ENCODE data around the gene ADAMTS17.

Gene ADAMTS17

DNA sequence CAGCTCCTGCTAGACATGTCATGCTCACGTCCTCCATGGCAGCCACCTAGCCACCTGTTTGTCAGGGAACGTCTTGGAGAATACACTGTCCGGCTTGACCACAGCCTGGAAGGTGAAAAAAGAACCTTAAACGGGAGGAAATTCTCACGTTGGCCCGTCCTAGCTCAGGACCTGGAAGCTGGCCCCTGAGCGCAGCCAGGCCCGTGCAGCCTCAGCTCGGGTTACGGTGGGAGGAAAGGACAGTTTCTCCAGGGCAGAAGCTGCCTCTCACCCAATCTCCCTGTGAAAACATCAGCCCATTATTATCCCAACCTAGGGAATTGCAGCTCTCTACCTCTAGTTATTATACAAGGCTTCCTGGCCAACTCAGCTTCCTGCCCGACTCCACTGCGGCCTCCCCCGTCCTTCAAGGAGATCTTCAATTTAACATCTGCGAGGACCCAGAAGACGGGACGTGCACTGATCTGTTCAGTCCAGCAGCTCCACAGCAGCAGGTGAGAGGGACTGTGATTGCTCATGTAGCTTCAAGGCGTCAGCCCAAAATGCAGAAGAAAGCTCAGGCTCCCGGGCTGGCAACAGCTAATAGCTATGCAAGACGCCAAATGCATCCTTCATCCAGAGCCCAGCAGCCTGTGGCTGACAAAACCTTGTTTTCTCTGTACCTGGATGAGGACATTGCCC, 84.7 kb downstream of the ADAMTS17 start:
- no peak for DNase-seq
- in situ Hi-C loops (cut with HindIII; ENCODE audit: low pct_ligation_motif_present, low pct_unique_long_range_greater_than_20kb, low sequenced_read_pairs), result no loop called here

DNA sequence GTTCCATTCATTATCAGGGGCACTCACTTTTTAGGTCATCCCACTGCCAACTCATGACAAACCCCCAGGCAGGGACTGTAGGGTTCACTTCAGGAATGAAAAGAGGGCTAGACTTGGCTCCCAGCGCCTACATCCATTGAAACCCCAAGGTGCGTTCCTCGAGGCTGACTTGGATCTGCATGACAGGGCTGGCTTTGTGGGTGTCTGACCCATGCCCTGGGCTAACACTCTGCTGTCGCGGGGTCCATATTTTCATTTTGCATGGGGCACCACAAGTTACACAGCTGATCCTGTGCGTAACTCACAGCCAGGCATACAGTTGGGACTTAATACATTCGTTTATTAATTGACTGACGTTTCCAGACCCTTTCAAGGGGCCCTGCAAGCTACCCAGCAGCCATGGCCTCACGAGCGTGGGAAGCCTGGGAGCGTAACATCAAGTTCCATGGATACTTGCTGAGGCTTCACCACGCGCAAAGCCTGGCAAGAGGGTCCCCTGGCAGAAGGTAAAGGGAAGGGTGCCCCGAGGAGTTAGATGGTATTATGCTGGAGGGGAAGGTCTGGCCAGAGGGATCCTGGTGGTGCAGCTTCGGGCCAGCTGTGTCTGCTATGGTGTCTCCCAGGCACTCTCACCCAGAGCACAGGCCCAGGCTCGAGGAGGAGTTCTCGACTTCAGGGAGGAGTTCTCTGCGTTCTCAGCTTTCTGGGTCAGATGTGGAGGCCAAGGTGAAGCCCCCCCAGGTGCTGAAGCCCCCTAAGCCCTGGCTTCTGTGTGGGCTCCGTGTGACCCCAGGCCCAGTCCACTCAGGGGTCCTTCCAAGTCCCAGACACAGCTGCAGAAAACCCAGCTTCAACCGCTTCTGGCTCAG, 85.4 kb downstream of the ADAMTS17 start:
- in situ Hi-C loops (cut with HindIII; ENCODE audit: low pct_ligation_motif_present, low pct_unique_long_range_greater_than_20kb, low sequenced_read_pairs), result no loop called here
- no peak for DNase-seq

DNA sequence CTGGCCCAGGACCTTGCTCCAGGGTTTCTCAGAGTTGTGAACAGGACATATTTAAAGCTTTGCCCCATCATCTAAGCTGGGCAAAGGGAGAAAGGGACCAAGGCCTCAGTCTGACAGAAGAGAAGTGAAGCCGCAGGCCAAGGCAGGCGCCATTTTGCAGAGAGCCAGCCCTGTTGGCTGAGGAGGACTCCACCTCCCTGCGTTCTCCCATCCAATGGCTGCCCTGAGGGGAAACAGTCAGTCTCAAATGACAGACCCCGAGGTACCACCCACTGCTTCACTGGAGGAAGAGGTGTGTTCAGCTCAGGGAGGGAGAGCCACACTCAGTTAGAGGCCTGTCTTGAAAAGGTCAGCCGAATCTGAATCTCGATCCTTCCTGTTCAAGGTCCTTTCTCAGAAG, 86.1 kb downstream of the ADAMTS17 start:
- in situ Hi-C loops (cut with HindIII; ENCODE audit: low pct_ligation_motif_present, low pct_unique_long_range_greater_than_20kb, low sequenced_read_pairs), result no loop called here
- no peak for DNase-seq

DNA sequence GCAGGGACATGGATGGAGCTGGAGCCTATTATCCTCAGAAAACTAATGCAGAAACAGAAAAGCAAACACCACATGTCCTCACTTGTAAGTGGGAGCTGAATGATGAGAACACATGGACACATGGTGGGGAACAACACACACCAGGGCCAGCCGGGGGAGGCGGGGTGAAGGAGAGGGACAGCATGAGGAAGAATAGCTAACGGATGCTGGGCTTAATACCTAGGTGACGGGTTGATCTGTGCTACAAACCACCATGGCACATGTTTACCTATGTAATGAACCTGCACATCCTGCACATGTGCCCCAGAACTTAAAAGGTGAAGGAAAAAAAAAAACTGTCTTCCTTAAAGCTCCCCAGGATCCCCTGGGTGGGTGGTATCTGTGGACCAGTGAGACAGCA, 87.1 kb downstream of the ADAMTS17 start:
- DNase-seq, result no peak
- in situ Hi-C loops (cut with HindIII; ENCODE audit: low pct_ligation_motif_present, low pct_unique_long_range_greater_than_20kb, low sequenced_read_pairs), result no loop called here

DNA sequence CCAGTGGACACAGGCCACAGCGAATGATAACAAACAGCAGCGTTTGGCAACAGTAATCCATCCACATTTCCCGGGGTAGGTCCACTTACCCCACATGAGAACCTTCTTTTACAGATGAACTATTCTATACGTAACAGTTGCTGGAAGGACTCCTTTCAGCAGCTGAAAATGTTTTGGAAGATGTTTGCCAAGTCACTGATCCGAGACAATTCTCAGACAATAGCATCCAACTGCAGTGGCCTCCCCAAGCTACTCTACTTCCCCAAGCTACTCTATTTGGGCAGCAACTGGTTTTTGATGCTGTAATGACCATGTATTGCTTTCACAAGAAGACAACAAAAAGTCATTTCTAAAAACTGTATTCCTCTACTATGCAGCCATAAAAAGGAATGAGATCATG, 87.5 kb downstream of the ADAMTS17 start:
- in situ Hi-C loops (cut with HindIII; ENCODE audit: low pct_ligation_motif_present, low pct_unique_long_range_greater_than_20kb, low sequenced_read_pairs), result no loop called here
- DNase-seq, result no peak

DNA sequence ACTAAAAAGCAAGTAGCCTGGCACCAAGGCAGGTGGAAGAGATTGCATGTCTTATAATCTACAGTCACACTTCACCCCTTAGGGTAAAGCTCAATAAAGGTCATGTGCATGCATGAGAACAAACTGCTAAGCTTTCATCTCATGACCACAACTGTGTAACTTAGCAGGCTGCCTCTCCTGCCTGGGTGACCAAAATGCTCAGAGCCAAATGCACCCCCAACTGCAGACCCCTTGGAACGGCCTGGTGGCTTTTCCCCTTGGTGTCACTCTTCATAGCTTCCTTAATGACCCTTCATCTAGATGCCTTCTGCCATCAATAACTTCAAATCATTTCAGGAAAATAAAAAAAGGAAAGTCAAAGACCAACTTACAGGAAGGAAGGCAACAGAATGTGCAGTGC, 88.1 kb downstream of the ADAMTS17 start:
- DNase-seq, result no peak
- in situ Hi-C loops (cut with HindIII; ENCODE audit: low pct_ligation_motif_present, low pct_unique_long_range_greater_than_20kb, low sequenced_read_pairs), result no loop called here

DNA sequence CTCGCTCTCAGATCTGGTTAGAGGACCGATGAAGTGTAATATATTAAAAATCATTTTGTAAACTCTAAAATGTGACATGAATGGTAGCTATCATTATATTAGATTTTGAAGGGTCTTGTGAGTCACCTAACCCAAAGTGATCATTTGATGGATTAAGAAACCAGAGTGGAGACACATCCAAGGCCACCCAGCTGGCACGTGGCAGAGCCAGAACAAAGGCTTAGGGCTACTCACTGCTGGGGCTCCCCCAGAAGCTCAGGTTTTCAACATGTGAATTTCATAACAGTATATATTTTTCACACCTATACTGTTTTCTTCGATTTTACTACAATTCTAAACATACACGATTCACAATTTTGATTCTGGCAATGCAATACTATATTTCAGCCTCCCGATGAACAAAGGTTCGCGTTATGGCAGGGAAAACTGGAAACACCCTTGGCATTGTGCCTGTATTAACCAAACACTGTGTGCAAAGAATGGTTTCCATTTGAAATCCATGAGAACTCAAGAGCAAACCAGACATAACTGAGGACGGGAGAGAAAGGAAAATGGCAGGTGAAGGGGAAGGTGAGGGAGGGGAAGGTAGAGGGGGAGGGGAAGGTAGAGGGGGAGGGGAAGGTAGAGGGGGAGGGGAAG, 88.9 kb downstream of the ADAMTS17 start:
- in situ Hi-C loops (cut with HindIII; ENCODE audit: low pct_ligation_motif_present, low pct_unique_long_range_greater_than_20kb, low sequenced_read_pairs), result no loop called here
- DNase-seq, result no peak

DNA sequence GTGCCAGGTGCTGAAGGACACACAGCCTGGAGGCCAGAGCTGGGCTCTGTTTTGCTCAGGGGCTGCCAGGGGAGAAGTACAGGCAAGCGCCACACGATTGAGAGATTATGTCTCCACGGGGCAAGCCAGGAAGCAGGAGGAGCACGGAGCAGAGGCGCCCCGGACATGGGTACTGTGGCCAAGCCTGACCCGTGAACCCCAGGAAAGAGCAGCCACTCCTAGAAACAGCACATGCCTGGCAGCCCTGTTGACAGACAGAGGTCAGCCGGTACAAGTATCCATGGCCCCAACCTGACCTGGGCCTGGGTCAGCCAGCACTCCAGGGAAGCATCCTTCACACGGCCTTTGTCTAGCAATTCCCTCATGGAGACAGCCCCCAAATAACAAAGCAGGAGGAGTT, 89.4 kb downstream of the ADAMTS17 start:
- no peak for DNase-seq
- in situ Hi-C loops (cut with HindIII; ENCODE audit: low pct_ligation_motif_present, low pct_unique_long_range_greater_than_20kb, low sequenced_read_pairs), result no loop called here

DNA sequence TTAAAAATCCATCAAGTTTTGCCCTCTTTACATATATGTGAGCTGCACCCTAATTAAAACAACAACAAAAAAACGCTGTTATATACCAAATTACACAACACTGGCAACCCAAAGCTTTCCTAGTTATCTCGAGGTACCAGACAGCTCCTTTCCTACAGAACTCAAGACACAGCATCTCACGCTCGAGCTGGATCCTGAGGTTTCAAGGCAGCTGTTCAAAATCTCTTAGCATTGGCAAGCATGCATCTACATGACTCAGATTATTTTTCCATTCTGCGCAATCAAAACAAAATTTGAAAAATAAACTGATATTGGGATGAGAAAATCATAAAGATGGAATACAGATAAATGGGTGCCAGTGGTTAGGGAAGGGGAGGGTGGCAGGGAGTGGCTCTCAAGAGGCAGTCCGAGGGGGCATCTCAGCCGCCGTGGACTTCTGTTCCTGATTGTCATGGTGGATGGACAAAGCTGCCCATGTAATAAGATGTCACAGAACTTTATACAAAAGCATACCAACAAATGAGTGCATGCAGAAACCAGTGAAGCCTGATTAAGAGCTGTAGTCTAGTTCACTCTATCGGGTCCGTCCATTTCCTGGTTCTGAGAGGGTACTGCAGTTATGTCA, 91.5 kb downstream of the ADAMTS17 start:
- in situ Hi-C loops (cut with HindIII; ENCODE audit: low pct_ligation_motif_present, low pct_unique_long_range_greater_than_20kb, low sequenced_read_pairs), result no loop called here
- DNase-seq, result no peak

DNA sequence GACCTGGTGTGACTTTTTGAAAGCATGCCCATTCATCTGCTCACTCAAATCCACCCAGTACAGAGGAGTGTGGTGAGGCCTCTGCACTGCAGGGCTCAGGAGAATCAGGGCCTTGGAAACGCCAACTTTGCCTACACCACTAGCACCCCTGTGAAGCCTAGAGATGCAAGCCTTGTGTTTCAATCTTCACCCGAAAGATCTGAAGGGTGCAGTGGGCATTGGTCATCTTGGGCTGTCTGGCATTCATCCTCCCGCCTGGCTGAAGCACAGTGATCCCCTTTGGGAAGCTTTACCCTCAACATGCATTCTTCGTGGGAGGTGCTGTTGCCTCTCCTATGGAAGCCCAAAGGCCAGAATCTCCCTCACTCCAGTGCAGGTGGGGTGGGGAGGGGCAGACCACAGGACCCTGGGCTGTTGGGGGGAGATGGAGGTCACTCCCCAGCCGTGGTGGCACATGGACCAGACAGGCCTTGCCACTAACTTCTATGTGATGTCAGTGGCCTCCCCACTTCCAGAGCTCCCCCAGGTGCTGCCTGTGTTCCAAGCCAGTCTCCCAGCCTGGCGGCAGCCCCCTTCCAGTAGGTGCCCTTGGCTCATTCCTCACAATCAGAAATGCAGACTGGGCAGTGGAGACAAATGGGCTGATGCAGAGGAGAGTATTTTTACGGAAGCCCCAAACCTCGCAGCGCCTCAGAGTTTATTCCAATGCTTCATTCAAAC, 92.5 kb downstream of the ADAMTS17 start:
- in situ Hi-C loops (cut with HindIII; ENCODE audit: low pct_ligation_motif_present, low pct_unique_long_range_greater_than_20kb, low sequenced_read_pairs), result no loop called here
- DNase-seq, result no peak

DNA sequence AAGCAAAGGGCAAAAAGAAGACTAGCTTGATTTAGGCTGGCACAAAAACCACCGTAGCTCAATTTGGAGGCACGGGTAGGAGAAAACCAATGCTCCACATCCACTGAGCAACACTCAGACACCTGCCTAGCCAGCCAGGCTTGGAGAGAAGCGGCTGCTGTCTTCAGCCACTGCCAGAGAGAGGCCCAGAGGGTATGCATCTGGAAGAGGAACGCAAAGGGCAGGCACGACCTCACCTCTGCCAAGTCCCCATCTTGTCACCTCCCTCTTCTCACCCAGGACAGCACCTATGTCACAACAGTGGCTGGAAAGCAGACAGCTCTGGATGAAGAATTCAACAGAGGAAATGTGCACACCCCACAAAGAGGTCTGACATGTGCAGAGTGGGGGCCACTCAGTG, 93.5 kb downstream of the ADAMTS17 start:
- in situ Hi-C loops (cut with HindIII; ENCODE audit: low pct_ligation_motif_present, low pct_unique_long_range_greater_than_20kb, low sequenced_read_pairs), result no loop called here
- no peak for DNase-seq

DNA sequence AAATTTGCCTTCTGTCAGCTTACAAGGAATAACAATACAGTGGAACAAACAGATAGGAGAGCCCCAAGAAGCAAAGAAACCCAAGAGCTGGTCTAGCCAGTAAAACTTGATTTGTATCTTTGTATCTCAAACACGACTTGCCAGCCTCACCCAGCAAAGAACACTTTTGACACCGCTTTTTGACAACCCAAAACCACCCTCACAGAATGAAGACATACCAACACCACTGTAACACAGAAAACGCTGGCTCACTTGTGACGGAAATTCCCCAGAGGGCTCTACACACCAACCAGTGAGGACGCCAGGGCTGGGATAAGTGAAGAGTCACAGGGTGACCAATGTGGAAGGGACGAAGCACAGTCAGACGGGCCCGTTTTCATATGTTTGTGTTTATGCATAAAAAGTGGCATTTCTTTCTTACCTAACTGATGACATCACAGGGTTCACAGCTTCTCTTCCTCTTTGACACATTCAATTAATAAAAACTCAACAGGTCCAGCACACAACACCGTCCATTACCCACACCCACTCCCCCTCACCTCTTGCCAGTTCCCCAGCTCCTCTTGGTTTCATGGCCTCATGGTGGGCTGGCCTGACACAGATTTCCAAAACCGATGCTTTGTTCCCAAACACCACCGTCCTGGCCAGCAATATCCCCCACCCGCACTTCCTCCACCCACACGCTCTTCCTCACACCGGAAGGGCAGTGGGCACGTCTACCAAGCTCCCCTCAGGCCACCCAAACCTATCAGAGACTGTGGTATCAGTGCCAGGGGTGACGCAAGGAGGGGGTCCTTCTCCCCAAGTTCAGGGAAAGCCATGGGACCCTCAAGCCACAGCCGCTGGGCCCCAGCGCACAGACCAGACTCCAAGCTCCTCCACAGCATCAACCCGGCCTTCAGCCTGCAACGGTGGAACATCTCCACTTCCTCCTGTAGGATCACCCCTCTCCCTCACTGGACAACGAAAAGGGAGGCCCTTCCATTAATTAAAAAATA, 94.2 kb downstream of the ADAMTS17 start:
- in situ Hi-C loops (cut with HindIII; ENCODE audit: low pct_ligation_motif_present, low pct_unique_long_range_greater_than_20kb, low sequenced_read_pairs), result no loop called here
- DNase-seq, result no peak

DNA sequence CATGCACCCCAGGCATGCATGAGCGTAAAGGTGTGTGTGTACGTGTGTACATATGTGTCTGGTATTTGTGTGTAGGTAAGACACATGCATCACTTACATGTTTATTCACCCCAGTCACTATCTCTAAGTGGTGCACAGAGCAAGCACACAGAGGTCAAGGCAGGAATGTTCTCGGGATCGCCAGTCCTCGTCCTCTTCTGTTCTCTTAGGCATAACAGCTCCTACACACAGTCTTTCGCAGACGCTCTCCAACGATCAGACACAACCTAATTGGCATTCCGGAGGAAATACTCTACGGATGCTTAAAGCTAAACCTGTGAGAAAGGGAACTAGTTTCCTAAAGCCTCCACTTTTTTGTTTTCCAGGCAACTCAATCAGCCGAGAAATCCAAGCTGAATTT, 95.9 kb downstream of the ADAMTS17 start:
- no peak for DNase-seq
- in situ Hi-C loops (cut with HindIII; ENCODE audit: low pct_ligation_motif_present, low pct_unique_long_range_greater_than_20kb, low sequenced_read_pairs), result no loop called here

DNA sequence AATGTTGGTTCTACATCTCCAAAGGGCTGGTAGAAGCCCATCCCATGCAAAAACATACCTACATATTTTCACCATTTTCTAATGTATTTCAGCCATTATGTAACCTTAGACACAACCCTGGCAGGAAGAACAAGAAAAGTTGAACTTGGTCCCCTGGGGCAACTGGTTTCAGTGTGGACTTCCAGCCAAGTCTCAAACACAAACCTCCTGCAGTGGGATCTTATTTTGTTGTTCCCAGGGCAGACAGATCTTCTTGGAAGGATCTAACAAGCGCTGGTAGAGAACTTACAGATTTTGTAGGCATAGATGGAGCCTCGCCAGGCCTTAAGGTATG, 96.3 kb downstream of the ADAMTS17 start:
- in situ Hi-C loops (cut with HindIII; ENCODE audit: low pct_ligation_motif_present, low pct_unique_long_range_greater_than_20kb, low sequenced_read_pairs), result no loop called here

DNA sequence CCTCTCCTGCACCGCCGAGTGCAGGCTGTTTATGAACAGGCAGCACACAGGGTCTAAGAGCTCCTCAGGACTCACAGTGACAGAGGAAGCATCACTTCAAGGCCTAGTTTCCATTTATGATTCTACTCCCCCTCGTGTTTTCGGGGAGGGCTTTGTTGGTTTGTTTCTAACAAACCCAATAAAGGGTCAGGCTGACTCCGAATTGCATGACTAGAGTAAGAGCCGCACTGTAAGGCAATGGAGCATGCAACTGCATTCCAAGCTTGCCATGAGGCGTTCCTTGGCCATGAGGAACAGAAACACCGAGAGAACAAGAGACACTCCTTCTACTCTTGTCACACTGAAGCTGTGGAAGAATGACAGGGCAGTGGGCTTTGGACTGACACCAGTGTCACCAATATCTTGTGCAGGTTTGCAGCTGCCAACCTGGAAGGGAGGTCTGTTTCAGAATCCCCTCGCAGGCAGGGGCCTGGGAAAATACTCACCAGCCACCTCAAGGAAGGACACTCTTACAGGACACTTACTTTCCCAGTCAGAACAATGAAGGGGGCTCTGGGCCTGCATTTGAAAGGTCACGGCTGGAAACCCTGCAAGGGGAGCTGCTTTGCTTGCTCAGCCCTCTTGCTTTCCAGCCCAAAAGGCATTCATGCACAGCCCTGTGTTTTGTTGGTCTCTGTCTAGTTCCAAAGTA, 96.8 kb downstream of the ADAMTS17 start:
- DNase-seq, result no peak

More for the DNA sequence above, 96.3 kb downstream of the ADAMTS17 start:
- no peak for DNase-seq

DNA sequence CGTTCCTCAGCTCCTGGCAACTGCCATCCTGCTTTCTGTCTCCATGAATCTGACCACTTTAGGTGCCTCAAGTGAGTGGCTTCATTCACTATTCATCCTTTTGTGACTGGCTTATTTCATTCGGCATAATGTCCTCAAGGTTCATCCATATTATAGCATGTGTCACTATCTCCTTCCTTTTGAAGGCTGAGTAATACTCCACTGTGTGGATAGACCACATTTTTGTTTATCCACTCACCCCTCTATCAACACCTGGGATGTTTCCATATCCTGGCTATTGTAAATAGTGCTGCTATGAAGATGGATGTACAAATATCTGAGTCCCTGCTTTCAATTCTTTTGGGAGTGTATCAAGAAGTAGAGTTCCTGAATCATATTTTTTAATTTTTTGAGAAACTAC, 98.8 kb downstream of the ADAMTS17 start:
- DNase-seq, result no peak
- in situ Hi-C loops (cut with HindIII; ENCODE audit: low pct_ligation_motif_present, low pct_unique_long_range_greater_than_20kb, low sequenced_read_pairs), result no loop called here

More for the DNA sequence above, 96.8 kb downstream of the ADAMTS17 start:
- in situ Hi-C loops (cut with HindIII; ENCODE audit: low pct_ligation_motif_present, low pct_unique_long_range_greater_than_20kb, low sequenced_read_pairs), result no loop called here
